RWPE2 (cell line): ENCODE data around the gene CCDC86.

ENCODE experiments used
- ATAC-seq: fragments of 200-7000 bp; cut with Tn5 transposase; 3 replicates; pipeline ENCODE4 v1.9.1; 2021; ENCODE audit warnings: low read depth
- DNase-seq: peaks from one replicate; pipeline ENCODE4 v3.0.0-alpha.2; 2020; ENCODE audit warnings: low spot score
- H3K27ac ChIP-seq: fragments of 450-650 bp; 2 replicates; pipeline ENCODE4 v1.5.1; 2017; ENCODE audit warnings: mild to moderate bottlenecking; ENCODE audit not compliant: poor library complexity, severe bottlenecking
- H3K27me3 ChIP-seq: fragments of 250-450 bp; sonication (Bioruptor Pico); 2 replicates; pipeline ENCODE4 v1.5.1; 2021; ENCODE audit warnings: mild to moderate bottlenecking, moderate library complexity; ENCODE audit not compliant: insufficient read depth, poor library complexity, severe bottlenecking
- H3K36me3 ChIP-seq: fragments of 250-450 bp; sonication (Bioruptor Pico); 2 replicates; pipeline ENCODE4 v1.5.1; 2020; ENCODE audit warnings: low read depth, mild to moderate bottlenecking, moderate library complexity
- H3K4me1 ChIP-seq: fragments of 250-450 bp; sonication (Bioruptor Pico); 2 replicates; pipeline ENCODE4 v1.5.1; 2021; ENCODE audit warnings: mild to moderate bottlenecking, moderate library complexity; ENCODE audit not compliant: insufficient read depth, poor library complexity, severe bottlenecking
- H3K4me3 ChIP-seq: fragments of 250-450 bp; sonication (Bioruptor Pico); 2 replicates; pipeline ENCODE4 v1.5.1; 2021; ENCODE audit warnings: mild to moderate bottlenecking, moderate library complexity; ENCODE audit not compliant: severe bottlenecking
- H3K9me3 ChIP-seq: fragments of 250-450 bp; sonication (Bioruptor Pico); 2 replicates; pipeline ENCODE4 v1.5.1; 2021; ENCODE audit warnings: mild to moderate bottlenecking, moderate library complexity; ENCODE audit not compliant: severe bottlenecking
- TF ChIP-seq, protein P1 (sequence below): fragments of 450-650 bp; IDR thresholded peaks from one replicate; pipeline ENCODE4 v1.5.1; 2017; ENCODE audit warnings: mild to moderate bottlenecking, moderate library complexity; ENCODE audit not compliant: poor library complexity, severe bottlenecking

Gene CCDC86

GRCh38 chr11:60835534-60835846 lies 6.4 kb upstream of the CCDC86 start:
- H3K27ac ChIP-seq = peak overlapping the region; percentile 15
- H3K4me1 ChIP-seq = peaks cover 4% of the 10 kb centered on the region
- TF ChIP-seq, protein P1, sequence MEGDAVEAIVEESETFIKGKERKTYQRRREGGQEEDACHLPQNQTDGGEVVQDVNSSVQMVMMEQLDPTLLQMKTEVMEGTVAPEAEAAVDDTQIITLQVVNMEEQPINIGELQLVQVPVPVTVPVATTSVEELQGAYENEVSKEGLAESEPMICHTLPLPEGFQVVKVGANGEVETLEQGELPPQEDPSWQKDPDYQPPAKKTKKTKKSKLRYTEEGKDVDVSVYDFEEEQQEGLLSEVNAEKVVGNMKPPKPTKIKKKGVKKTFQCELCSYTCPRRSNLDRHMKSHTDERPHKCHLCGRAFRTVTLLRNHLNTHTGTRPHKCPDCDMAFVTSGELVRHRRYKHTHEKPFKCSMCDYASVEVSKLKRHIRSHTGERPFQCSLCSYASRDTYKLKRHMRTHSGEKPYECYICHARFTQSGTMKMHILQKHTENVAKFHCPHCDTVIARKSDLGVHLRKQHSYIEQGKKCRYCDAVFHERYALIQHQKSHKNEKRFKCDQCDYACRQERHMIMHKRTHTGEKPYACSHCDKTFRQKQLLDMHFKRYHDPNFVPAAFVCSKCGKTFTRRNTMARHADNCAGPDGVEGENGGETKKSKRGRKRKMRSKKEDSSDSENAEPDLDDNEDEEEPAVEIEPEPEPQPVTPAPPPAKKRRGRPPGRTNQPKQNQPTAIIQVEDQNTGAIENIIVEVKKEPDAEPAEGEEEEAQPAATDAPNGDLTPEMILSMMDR = no peak
- DNase-seq = no peak
- H3K9me3 ChIP-seq = no peaks in the 10 kb centered on the region
- no peak; the same call in 2 of the 3 replicates for ATAC-seq
- no peak overlapping the region for H3K4me3 ChIP-seq
- H3K27me3 ChIP-seq = no peaks in the 10 kb centered on the region
- no peaks in the 10 kb centered on the region for H3K36me3 ChIP-seq

DNA sequence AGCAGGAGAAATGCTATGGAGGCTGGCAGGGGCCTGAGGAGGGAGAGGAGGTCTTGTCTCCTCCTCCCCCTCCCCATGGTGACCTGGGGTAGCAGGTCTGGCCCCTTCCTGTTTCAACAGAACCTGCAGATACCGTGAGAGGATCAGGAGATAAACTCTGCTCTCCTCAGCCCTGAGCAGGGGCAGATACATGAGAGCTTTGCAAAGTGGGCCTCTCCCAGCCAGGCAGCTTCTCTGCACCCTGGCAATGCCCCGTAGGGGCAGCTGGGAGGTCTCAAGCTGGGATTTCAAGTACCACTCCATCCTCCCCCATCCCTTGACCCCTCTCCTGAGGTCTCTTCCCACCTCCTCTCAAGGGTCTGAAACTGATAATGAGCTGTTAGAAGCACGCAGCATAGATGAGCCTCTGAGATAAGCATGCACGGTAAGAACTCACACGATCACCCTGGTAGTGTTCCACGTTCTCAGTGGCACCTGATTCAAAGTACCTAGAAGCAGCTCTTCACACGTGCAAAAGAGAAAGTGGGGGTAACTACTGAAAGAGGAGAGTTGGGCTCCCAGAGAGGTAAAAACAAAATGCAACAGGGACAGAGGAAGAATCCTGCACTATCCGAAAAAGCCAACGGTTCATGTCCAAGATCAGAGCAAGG lies 4.9 kb upstream of the CCDC86 start:
- no peak overlapping the region for H3K4me3 ChIP-seq
- no peak for DNase-seq
- peaks cover 4% of the 10 kb centered on the region for H3K4me1 ChIP-seq
- H3K27ac ChIP-seq = no peak overlapping the region
- no peak for ATAC-seq
- TF ChIP-seq, protein P1 = no peak
- H3K9me3 ChIP-seq = no peaks in the 10 kb centered on the region
- no peaks in the 10 kb centered on the region for H3K27me3 ChIP-seq
- H3K36me3 ChIP-seq = no peaks in the 10 kb centered on the region

- ATAC-seq (no peak), DNase-seq (no peak)
- no peaks in the 10 kb centered on the region for H3K36me3 ChIP-seq
- no peaks in the 10 kb centered on the region for H3K9me3 ChIP-seq
- no peaks in the 10 kb centered on the region for H3K27me3 ChIP-seq
- TF ChIP-seq, protein P1 = no peak
- peaks cover 4% of the 10 kb centered on the region for H3K4me1 ChIP-seq
- H3K27ac ChIP-seq = no peak overlapping the region
- H3K4me3 ChIP-seq = no peak overlapping the region
Measured at GRCh38 chr11:60838132-60838531, 3.8 kb upstream of the CCDC86 start.

DNA sequence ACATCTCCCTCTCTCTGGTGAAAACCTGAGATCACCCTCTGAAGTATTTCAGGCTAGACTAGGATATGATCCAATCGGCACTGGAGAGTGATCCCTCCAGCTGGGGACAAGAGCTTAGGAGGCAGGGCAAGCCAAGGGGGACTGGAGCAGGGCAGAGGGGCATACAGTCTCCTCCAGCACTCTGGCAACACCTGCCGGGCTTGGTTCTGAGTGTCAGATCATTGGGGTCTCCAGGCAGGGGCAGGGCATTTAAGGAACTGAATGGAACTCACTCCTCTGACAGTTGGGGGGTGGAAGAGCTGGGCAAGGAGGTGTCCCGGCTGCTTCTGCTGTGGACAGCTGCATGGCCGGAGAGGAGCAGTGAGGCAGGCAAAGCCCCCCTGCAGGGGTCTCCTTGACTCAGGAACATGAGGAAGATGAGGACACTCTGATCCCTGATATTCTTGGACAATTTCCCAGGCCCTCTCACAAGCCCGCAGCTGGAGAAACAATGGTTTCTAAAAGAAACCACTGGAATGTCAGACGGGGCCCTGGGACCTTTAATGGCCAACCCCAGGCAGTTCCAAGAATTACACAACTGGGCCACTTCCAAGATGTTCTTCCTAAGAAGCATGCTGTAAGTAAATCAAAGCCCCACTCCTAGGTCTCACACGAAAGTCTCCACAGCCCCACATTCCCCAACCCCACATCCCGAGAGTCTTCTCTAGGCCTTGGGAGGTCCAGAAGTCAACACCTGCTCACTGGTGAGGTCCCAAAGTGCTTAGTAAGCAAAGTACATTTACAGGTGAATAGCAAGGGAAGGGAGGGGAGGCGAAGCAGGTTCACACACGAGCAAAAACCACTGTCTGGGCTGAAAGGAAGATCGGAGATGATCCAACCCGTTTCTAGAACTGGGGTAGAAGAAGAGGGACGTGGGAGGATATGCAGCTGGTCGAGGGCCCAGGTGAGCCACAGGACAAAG lies 1.2 kb upstream of the CCDC86 start:
- TF ChIP-seq, protein P1 = no peak
- Histone ChIP-seq H3K27ac (no peak overlapping the region), H3K4me3 (no peak overlapping the region), H3K36me3 (peaks cover 9% of the 10 kb centered on the region), H3K4me1 (peaks cover 9% of the 10 kb centered on the region), H3K27me3 (no peaks in the 10 kb centered on the region), H3K9me3 (no peaks in the 10 kb centered on the region)
- ATAC-seq (no peak), DNase-seq (no peak)
